GM18519 (cell line): Measurements from ENCODE around the gene CD101.
"Not testable (repeated sequence)": the region's sequence is repeated elsewhere in the genome, so short reads cannot be mapped to it uniquely, and the experiment has no call there.

Experiments
- ATAC-seq: cut with Tn5 transposase; IDR thresholded peaks from one replicate; pipeline ENCODE4 v1.9.1; 2021; ENCODE audit warnings: mild to moderate bottlenecking, moderate library complexity; ENCODE audit not compliant: unreplicated experiment, low FRiP score

Gene CD101, protein sequence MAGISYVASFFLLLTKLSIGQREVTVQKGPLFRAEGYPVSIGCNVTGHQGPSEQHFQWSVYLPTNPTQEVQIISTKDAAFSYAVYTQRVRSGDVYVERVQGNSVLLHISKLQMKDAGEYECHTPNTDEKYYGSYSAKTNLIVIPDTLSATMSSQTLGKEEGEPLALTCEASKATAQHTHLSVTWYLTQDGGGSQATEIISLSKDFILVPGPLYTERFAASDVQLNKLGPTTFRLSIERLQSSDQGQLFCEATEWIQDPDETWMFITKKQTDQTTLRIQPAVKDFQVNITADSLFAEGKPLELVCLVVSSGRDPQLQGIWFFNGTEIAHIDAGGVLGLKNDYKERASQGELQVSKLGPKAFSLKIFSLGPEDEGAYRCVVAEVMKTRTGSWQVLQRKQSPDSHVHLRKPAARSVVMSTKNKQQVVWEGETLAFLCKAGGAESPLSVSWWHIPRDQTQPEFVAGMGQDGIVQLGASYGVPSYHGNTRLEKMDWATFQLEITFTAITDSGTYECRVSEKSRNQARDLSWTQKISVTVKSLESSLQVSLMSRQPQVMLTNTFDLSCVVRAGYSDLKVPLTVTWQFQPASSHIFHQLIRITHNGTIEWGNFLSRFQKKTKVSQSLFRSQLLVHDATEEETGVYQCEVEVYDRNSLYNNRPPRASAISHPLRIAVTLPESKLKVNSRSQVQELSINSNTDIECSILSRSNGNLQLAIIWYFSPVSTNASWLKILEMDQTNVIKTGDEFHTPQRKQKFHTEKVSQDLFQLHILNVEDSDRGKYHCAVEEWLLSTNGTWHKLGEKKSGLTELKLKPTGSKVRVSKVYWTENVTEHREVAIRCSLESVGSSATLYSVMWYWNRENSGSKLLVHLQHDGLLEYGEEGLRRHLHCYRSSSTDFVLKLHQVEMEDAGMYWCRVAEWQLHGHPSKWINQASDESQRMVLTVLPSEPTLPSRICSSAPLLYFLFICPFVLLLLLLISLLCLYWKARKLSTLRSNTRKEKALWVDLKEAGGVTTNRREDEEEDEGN

DNA sequence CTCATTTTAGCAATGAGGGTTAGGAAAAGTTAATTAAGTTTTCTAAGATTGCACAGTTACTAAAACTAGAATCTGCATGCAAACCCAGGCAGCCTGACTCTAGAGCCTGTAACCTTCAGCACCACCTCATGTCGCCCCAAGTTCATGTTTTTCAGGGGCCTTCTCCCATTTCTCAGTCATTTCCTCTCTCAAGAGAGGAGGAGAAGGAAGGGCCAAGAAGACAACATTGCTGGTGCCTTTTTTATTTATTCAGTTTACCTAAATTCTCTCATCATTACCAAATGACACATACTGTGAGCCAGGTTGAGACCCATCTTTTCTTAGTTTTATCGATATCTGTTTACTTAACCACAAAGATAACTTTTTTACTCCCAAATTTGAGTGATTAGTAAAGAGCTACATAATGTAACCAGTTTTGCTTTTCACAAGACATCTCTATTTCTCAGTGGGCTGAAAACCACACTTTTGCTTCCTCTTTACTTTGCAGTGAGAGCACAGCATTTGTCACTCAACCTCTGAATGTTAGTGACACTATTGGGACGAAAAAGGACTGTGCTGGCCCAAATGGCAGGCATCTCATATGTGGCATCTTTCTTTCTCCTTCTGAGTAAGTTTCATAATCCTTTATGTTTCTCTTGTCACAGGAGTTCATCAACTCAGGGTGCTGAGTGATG is at the start of gene CD101:
TSS of gene CD101 (plus strand) at position 507 of the 674 bp plus-strand sequence. CDS start at position 565, 58 bp downstream.
- peak; percentile 95 for ATAC-seq

DNA sequence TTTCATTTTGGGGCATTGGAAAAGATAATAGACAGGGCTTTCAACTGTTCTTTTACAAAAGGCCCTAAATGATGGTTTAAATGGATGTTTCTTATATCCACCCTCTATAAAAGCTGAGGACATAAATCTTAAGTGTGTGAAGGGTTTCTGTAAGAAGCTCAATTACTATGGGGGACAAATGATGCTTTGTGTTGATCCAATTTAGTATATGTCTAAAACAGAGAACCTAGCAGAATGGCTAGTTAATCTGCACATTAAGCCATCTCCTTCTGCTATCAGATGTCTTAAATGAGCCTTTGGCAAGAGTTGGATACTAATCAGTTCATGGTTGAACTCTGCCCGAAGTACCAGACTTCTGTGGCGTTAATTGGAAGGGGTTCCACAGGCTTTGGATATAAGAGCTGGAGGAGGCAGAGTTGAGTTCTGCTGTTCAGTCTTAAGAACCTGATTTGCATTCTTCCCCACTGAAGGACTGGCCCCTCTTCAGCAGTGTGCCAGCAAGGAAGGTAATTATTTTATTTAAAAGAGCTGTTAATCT is 48.8 kb upstream of the CD101 start:
- ATAC-seq = no peak

DNA sequence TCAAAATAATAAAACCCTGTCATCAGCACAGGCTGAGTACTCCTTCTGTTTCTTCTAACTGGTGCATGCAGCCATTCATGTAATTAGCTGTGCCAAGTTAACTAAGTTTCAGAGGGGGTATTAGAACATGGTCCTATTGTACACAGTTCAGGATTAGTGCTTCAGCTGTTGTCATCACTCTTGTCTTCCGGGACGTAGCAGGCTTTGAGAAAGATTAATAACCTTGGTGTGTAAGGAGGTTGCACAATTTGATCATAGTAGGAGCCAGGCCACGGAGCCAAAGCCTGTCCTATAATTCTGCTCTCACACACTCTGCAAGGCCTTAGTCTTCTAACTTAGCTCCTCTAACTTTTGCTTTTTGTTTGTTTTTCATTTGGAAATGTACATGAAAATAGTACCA is 47.1 kb upstream of the CD101 start:
- no peak for ATAC-seq

DNA sequence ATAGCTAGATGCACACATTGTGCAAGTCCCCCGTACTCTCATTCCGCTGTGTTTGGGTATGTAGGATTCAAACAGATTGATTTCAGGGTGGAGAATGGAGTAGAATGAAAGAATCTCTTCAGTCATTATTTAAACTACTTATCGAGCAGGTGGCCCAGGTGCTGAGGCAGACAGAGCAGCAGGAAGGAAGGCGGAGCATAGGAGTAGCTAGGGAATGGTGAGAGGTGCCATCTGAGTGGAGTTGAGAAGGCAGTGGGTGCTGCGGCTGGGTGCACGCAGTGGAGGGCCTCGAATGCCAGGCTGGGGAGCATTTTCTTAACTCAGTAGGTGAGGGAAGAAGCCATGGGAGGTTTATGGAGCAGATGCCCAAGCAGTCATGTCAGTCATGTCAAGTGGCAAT is 45.2 kb upstream of the CD101 start:
- ATAC-seq = no peak

DNA sequence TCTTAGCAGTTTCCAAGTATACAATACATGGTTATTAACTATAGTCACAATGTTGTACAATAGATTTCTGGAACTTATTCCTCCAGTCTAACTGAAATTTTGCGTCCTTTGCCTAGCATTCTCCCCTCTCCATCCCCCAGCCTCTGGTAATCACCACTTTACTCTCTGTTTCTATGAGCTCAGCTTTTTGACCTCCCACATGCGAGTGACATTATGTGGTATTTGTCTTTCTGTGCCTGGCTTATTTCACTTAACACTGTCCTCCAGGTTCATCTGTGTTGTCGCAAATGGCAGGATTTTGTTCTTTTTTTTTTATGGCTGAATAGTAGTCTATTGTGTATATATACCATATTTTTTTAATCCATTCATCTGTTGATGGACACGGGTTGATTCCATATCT is 43.9 kb upstream of the CD101 start:
- ATAC-seq = no peak

DNA sequence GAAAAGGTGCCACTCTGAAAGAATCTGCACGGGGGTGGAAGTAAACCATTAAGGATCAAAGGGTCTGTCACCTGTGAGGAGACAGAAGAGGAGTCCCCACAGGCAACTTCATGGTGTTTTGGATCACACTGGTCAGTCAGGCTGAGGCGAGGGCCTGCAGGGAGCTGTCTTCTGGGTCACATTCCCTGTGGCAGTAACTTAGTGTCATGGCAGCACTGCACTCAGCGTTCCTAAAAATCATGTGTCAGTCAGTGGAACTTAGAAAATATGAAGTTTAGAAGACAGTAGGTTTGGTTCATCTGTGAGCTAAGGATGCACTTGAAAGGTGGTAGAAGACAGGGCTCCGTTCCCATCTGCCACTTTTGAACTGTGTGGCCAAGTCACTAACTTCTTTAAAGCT is 43.5 kb upstream of the CD101 start:
- ATAC-seq = no peak

DNA sequence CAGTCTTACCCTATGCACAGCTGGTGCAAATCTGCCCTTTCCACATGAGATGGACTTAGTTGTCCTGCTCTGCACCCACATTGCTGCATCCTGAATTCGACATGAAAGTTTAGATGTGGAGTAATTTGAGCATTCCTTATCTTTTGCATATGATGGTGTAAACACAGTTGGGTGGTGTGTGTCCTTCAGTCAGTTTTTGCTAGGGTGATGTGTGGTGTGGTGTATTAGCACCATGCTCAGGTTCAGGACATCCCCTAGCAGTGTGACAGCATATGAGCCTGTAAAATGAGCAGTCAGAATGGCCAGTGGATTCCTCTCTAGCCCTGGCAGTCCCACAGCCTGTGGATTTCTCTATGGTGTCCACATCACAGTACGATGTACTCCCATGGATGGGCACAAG is 42.6 kb upstream of the CD101 start:
- no peak for ATAC-seq

DNA sequence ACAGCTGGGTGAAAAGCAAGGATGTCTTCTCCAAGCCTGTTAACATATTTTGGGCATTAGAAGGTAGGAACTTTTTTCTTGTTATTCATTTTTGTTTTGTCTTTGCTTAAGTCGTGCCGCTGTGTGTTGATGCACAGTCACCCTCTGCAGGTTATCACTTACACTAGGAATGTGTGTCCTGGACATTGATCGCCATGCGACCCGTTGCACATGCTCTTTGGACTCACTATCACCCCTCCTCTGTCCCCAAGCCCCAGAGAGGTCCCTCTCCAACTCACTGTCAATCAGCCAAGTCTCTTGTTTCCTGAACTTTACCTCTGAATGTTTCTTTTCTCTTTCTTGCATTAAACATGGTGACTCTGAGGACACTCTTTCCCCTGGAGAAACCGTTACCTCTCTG is 40.0 kb upstream of the CD101 start:
- no peak for ATAC-seq

DNA sequence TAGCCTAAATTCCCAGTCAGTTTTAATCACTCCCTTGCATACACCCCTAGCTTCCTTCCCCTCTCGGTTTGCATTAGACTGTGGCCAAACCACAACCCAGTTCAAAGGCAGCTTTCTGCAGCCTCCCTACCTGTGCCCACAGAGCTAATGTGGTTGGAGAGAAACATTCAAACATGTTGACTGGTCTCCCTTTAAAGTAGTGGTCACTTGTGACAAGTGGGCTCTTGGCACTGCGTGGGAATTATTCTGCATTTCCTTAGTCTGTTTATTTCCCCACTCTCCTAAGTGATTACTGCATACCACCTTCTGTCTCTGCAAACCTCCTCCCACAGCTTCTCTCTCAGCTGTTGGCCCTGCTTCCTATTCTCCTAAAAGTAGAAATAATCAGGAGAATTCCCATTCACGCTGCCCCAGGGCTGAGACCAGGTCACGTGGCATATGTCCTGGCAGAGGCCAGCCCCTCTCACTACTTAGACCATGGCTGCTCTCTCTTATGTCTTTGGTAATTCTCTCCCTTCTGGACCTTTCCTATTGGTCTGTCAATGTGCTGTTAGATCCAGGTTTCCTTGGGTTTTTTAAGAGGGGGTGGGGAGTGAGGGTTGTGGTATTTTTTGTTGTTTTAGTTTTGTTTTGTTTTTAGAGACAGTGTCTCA is 38.4 kb upstream of the CD101 start:
- no peak for ATAC-seq

DNA sequence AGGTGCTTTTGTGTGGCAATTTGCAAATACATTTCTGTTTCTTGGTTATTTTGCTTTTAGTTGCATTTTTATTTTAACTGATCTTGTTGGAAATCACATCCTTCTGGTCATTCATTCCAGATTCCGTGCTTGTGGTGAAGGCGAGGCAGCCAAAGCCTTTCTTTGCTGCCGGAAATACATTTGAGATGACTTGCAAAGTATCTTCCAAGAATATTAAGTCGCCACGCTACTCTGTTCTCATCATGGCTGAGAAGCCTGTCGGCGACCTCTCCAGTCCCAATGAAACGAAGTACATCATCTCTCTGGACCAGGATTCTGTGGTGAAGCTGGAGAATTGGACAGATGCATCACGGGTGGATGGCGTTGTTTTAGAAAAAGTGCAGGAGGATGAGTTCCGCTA is 34.8 kb upstream of the CD101 start:
- no peak for ATAC-seq

DNA sequence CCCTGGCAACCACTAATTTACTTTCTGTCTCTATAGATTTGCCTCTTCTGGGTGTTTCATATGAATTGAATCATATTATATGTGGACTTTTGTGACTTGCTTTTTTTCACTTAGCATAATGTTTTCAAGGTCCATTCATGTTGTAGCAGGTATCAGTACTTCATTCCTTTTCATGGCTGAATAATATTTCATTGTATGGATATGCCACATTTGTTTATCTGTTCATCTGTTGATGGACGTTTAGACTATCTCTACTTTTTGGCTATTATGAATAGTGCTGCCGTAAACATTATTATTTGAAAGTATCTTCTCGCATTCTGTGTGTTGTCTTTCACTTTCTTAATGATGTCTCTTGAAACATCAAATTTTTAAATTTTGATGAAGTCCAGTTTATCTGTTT is 32.8 kb upstream of the CD101 start:
- ATAC-seq = no peak

DNA sequence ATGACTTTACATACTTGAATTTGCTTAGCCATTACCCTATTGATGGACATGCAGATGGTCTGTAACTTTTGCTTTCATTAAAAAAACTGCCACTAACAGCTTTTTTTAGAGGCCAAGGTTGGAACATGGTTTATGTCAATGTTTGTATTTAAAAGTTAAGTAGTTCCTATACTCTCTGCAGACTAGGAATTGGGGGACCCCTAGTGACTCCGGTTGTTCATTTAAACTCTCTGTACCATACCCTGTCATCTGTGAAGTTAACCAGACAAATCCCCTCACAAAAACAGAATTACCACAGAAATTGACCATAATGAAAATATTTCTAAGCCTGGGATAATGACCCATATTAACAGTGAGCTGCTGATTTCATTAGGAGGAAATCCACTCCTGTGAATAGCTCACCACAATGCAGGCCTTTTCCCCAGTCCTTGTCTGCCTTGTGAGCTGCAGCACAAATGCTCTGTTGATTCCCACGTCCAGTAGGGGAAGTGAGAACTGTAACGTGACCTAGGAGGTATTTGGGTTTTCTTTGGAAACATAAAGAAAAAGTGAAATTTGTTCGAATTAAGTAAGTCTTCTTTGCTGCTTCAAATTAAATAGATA is 30.2 kb upstream of the CD101 start:
- ATAC-seq = no peak

DNA sequence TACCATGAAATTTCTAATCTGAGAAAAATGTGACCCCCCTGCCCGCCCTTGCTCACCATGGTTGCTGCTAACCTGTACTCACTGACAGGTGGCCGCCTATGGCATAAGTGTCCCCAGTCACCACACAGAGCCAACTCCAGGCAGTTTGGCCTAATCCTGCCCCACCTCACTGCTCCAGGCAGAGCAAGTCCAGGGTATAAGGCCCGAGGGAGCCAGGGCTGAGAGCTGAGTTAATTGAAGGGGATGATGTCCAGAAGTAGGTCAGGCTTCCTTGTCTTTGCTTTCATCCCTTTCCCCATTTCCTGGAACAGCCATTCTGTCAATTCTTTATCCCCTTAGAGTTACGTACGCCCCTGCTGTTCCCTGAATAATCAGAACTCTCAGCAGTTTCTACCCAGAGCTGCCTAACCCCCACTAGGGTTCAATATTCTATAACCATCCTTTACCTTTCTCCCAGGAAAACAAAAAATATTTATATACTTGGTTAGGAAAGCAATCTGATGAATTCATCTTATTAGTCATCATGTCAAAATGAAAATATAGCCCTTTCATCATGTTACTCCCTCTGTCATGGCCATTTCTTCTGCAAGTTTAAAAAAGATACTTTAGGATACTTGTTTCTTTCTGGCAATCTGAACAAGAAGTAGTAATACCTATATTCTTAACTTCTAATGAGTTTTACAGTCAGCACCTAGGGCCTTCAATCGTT is 29.4 kb upstream of the CD101 start:
- ATAC-seq = no peak

DNA sequence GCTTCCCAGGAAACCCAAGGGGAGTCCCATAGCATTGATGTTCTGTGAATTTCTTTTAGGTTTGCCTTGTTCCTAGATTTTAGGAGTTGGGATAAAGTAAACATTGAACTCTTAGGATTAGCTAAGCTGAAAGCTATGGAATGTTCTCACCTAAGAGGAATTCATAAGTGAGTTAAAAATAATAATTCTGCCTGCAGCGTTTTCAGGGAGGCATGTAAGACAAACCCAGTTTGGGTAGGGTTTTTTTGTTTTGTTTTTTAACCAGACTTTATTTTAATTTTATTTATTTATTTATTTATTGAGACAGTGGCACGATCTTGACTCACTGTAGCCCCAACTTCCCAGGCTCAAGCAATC is 28.9 kb upstream of the CD101 start:
- no peak for ATAC-seq

DNA sequence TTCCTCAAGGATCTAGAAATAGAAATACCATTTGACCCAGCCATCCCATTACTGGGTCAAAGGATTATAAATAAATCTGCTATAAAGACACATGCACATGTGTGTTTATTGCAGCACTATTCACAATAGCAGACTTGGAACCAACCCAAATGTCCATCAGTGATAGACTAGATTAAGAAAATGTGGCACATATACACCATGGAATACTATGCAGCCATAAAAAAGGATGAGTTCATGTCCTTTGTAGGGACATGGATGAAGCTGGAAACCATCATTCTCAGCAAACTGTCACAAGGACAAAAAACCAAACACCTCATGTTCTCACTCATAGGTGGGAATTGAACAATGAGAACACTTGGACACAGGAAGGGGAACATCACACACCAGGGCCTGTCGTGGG is 21.3 kb upstream of the CD101 start:
- not testable (repeated sequence) for ATAC-seq

DNA sequence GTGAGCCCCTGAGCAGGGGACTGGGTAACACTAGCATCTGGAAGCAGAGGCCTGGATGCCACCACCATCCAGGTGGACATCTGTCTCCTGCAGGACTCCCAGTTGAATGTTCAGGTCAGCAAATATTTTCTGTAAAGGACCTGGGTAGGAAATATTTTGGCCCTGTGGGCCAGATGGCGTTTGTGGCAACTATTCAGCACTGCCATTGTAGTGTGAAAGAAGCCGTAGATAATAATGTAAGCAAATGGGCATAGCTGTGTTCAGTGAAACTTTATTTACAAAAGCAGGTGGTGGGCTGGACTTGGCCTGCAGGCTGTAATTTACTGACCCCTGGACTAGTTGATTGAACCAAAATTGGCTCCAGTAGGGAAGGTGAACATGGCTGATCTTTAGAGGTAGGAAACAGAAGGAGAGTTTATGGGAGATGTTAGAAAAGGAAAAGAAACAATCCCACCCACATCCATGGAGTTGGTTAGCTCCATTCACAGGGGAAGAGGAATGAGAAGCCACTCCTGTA is 20.0 kb upstream of the CD101 start:
- ATAC-seq = no peak

DNA sequence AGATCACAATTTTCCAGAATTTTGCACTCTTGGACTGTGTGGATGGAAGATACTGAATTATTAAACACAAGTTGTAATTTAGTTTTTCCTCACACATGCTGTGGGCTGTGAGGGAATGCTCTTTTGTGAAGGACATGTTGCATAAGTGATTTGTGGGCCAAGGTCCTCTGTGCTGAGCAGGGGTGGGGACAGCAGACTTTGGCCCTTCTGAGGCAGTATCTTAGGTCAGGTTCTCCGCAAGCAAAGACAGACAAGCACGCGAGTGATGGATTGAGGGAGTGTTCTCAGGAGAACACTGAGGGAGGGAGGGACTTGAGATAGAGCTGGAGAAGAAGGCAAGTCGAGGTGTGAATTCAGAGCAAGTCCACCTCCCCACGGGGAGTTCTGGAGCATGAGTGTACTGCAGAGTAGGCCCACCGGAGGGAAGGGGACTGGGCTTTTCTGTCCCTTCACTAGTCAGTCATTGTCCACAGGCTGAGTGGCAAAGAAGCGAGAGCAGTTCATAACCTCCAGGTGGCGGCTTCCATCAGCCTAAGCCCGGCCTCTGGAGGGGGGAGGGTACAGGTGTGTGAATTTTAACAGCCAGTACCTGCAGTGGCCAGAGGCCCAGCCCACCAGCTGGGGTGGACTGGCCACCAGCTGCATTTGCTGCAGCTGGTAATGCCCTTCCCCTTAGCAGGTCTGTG is 19.1 kb upstream of the CD101 start:
- ATAC-seq = no peak

DNA sequence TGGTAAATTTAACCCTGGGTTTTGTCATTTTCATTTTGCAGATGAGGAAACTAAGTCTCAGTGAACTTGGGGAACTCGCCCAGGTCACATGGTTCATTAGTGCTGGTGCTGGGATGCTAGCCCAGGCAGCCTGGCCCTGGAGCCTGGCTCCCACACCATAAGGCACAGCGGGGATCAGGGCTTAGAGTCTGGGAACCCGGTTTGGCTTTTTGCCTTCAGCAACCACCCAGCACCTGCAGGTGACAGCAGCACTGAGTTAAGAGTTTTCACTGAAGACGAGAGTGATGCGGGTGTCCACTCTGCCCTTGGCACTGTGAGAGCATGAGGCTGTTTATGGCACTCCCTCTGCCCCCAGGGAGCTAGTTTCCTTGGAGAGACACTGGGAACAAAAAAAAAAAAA is 18.4 kb upstream of the CD101 start:
- no peak for ATAC-seq
